IMR-90 (cell line): ENCODE results near the gene KHDRBS1. TPM values are rescaled to one million over a fixed set of nuclear protein-coding genes. Genes with fewer than 3 reads are reported as not detected.

Experiments
- ATAC-seq: fragments of 200-7000 bp; cut with Tn5 transposase; 2 replicates; pipeline ENCODE4 v1.9.1; 2020; ENCODE audit warnings: low read depth, mild to moderate bottlenecking, moderate library complexity
- BruUV-seq: library from RNA; stranded (reverse); fragments of 400-500 nt; replicated peaks from 2 replicates; lab custom pipeline; 2021; lab: Mats Ljungman, UMichigan
- CTCF ChIA-PET: fragments of 300-600 bp; formaldehyde crosslinking; extraction: SDS; loops from one replicate; lab custom pipeline; 2021; ENCODE audit warnings: antibody characterized with exemption; lab: Yijun Ruan, JAX
- POLR2A ChIA-PET: fragments of 300-600 bp; sonication (Branson Sonifier 250); formaldehyde crosslinking; loops from one replicate; lab custom pipeline; 2022; ENCODE audit warnings: antibody characterized with exemption; ENCODE audit not compliant: unreplicated experiment; lab: Charles Lee
- DNase-seq: peaks from one replicate; pipeline ENCODE4 v3.0.0; 2013
- H2AFZ ChIP-seq: replicated peaks from 2 replicates; pipeline ENCODE3; 2013; ENCODE audit warnings: low read length, mild to moderate bottlenecking; ENCODE audit not compliant: poor library complexity
- H2AK5ac ChIP-seq: 2 replicates; pipeline ENCODE4 v1.6.1; 2013; ENCODE audit warnings: low read depth, low read length, inconsistent platforms
- H2AK9ac ChIP-seq: replicated peaks from 2 replicates; pipeline ENCODE3; 2013; ENCODE audit warnings: mild to moderate bottlenecking, low read depth, low read length, moderate library complexity; ENCODE audit not compliant: poor library complexity
- H2BK120ac ChIP-seq: 2 replicates; pipeline ENCODE4 v1.6.1; 2013; ENCODE audit warnings: low read depth, low read length, inconsistent platforms
- H2BK15ac ChIP-seq: 3 replicates; pipeline ENCODE4 v1.6.1; 2013; ENCODE audit warnings: low read depth, low read length, inconsistent platforms
- H2BK20ac ChIP-seq: 2 replicates; pipeline ENCODE4 v1.6.1; 2013; ENCODE audit warnings: low read depth, mild to moderate bottlenecking, inconsistent platforms, low read length, moderate library complexity
- H2BK5ac ChIP-seq: 2 replicates; pipeline ENCODE4 v1.6.1; 2013; ENCODE audit warnings: mild to moderate bottlenecking, low read depth, low read length, inconsistent platforms; ENCODE audit not compliant: poor library complexity, severe bottlenecking
- H3K14ac ChIP-seq: replicated peaks from 2 replicates; pipeline ENCODE4 v1.6.1; 2013; ENCODE audit warnings: low read depth, low read length, inconsistent platforms
- H3K18ac ChIP-seq: 2 replicates; pipeline ENCODE4 v1.6.1; 2013; ENCODE audit warnings: low read depth, low read length, control low read depth
- H3K23ac ChIP-seq: 2 replicates; pipeline ENCODE4 v1.6.1; 2013; ENCODE audit warnings: low read depth, low read length, inconsistent platforms
- H3K27ac ChIP-seq: 2 replicates; pipeline ENCODE4 v1.5.1; 2013; ENCODE audit warnings: mild to moderate bottlenecking, control low read depth, low read length; ENCODE audit not compliant: insufficient read depth
- H3K27me3 ChIP-seq: 2 replicates; pipeline ENCODE4 v1.6.1; 2013; ENCODE audit warnings: low read length; ENCODE audit not compliant: control insufficient read depth, insufficient read depth
- H3K36me3 ChIP-seq: 2 replicates; pipeline ENCODE4 v1.6.1; 2013; ENCODE audit warnings: low read length, mixed read lengths; ENCODE audit not compliant: control insufficient read depth, insufficient read depth
- H3K4ac ChIP-seq: 2 replicates; pipeline ENCODE4 v1.6.1; 2013; ENCODE audit warnings: low read depth, low read length, inconsistent platforms
- H3K4me1 ChIP-seq: 2 replicates; pipeline ENCODE4 v1.6.1; 2013; ENCODE audit warnings: low read length, mixed read lengths; ENCODE audit not compliant: control insufficient read depth, insufficient read depth
- H3K4me2 ChIP-seq: 2 replicates; pipeline ENCODE4 v1.6.1; 2013; ENCODE audit warnings: low read depth, mild to moderate bottlenecking, control low read depth, low read length, moderate library complexity
- H3K4me3 ChIP-seq: 2 replicates; pipeline ENCODE4 v1.5.1; 2013; ENCODE audit warnings: low read depth, mild to moderate bottlenecking, control low read depth, low read length, moderate library complexity; ENCODE audit not compliant: insufficient read depth
- H3K56ac ChIP-seq: 2 replicates; pipeline ENCODE4 v1.6.1; 2013; ENCODE audit warnings: low read length, inconsistent platforms; ENCODE audit not compliant: insufficient read depth; ENCODE audit errors: extremely low read depth
- H3K79me1 ChIP-seq, 2 experiments: 2 replicates each; pipeline ENCODE4 v1.6.1; 2013; ENCODE audit warnings: low read length in 2 of 2, inconsistent platforms in 1 of 2, low read depth in 1 of 2
- H3K9ac ChIP-seq: 2 replicates; pipeline ENCODE4 v1.6.1; 2013; ENCODE audit warnings: low read depth, low read length, control low read depth
- H3K9me1 ChIP-seq: 2 replicates; pipeline ENCODE4 v1.6.1; 2013; ENCODE audit warnings: low read length, inconsistent platforms; ENCODE audit not compliant: insufficient read depth
- H3K9me3 ChIP-seq: 2 replicates; pipeline ENCODE4 v1.6.1; 2013; ENCODE audit warnings: low read length; ENCODE audit not compliant: control insufficient read depth, insufficient read depth
- H4K20me1 ChIP-seq: 2 replicates; pipeline ENCODE4 v1.6.1; 2013; ENCODE audit warnings: low read length, inconsistent platforms; ENCODE audit not compliant: insufficient read depth
- H4K5ac ChIP-seq: 2 replicates; pipeline ENCODE4 v1.6.1; 2013; ENCODE audit warnings: mild to moderate bottlenecking, low read depth, low read length, control low read depth
- H4K8ac ChIP-seq, 2 experiments: 2 replicates each; pipeline ENCODE4 v1.6.1; 2013; ENCODE audit warnings: low read depth in 2 of 2, low read length in 2 of 2, control low read depth in 1 of 2, inconsistent platforms in 1 of 2
- H4K91ac ChIP-seq: 2 replicates; pipeline ENCODE4 v1.6.1; 2013; ENCODE audit warnings: low read depth, low read length, inconsistent platforms; ENCODE audit not compliant: insufficient read depth
- BHLHE40 ChIP-seq: fragments of 150-350 bp; IDR thresholded peaks from 2 replicates; pipeline ENCODE4 v1.6.1; 2016; ENCODE audit warnings: mild to moderate bottlenecking, low read depth, low read length
- CEBPB ChIP-seq: IDR thresholded peaks from 2 replicates; pipeline ENCODE4 v1.6.1; 2012; ENCODE audit warnings: low read depth, low read length, improper control_type of control experiment
- CHD1 ChIP-seq: IDR thresholded peaks from 2 replicates; pipeline ENCODE4 v1.6.1; 2012; ENCODE audit warnings: low read depth, low read length, improper control_type of control experiment
- FOS ChIP-seq: fragments of 150-350 bp; IDR thresholded peaks from 2 replicates; pipeline ENCODE4 v1.6.1; 2016; ENCODE audit warnings: low read depth, low read length
- MAFK ChIP-seq: IDR thresholded peaks from 2 replicates; pipeline ENCODE4 v1.6.1; 2012; ENCODE audit warnings: low read depth, low read length, improper control_type of control experiment
- MAZ ChIP-seq: IDR thresholded peaks from 2 replicates; pipeline ENCODE4 v1.6.1; 2012; ENCODE audit warnings: low read depth, mild to moderate bottlenecking, low read length, improper control_type of control experiment, moderate library complexity, borderline replicate concordance
- NFE2L2 ChIP-seq: fragments of 150-350 bp; IDR thresholded peaks from 2 replicates; pipeline ENCODE4 v1.6.1; 2016; ENCODE audit warnings: low read depth, mild to moderate bottlenecking, low read length
- POLR2A ChIP-seq: IDR thresholded peaks from 2 replicates; pipeline ENCODE4 v1.6.1; 2012; ENCODE audit warnings: mild to moderate bottlenecking, low read depth, low read length
- RCOR1 ChIP-seq: IDR thresholded peaks from 2 replicates; pipeline ENCODE4 v1.6.1; 2012; ENCODE audit warnings: mild to moderate bottlenecking, low read length, improper control_type of control experiment; ENCODE audit not compliant: insufficient replicate concordance
- RFX5 ChIP-seq: IDR thresholded peaks from 2 replicates; pipeline ENCODE4 v1.8.0; 2012; ENCODE audit warnings: low read depth, mild to moderate bottlenecking, low read length, moderate library complexity
- SMC3 ChIP-seq: fragments of 150-350 bp; IDR thresholded peaks from 2 replicates; pipeline ENCODE4 v1.6.1; 2016; ENCODE audit warnings: low read depth, mild to moderate bottlenecking, antibody characterized with exemption, low read length, moderate library complexity
- USF2 ChIP-seq: fragments of 150-350 bp; IDR thresholded peaks from 2 replicates; pipeline ENCODE4 v1.6.1; 2017; ENCODE audit warnings: mild to moderate bottlenecking, antibody characterized with exemption, low read length, low read depth
- WGBS, 2 experiments: methylation state at CpG; one replicate each; pipeline versions ENCODE4 v1.1.5 to v1.1.7; 2013; ENCODE audit warnings: missing lambda C conversion rate in 2 of 2; ENCODE audit not compliant: insufficient read length in 1 of 2; ENCODE audit errors: extremely low coverage in 2 of 2; 5-methylcytosine and 5-hydroxymethylcytosine counted together
- dilution Hi-C: fragments of 300-500 bp; cut with HindIII; formaldehyde crosslinking; loops from one replicate; pipeline ENCODE4 v1.14.3; 2018; ENCODE audit warnings: low sequenced_read_pairs; ENCODE audit not compliant: unreplicated experiment
- in situ Hi-C: fragments of 300-500 bp; cut with MboI; formaldehyde crosslinking; loops from 3 replicates; pipeline ENCODE4 v1.14.3; 2019; ENCODE audit warnings: low sequenced_read_pairs, inconsistent platforms, mixed read lengths
- intact Hi-C: fragments of 100-400 bp; cut with micrococcal nuclease; formaldehyde crosslinking; loops from 2 replicates; pipeline ENCODE4 v1.10.0; 2022
- polyA plus RNA-seq, 3 experiments: library from polyadenylated mRNA; depleted of rRNA; stranded (reverse); fragments of >200 nt; gene quantifications; 2 replicates each; pipeline ENCODE4 v1.2.3, GENCODE V29; 2012; ENCODE audit warnings: low replicate concordance in 1 of 3
- total RNA-seq: library from RNA; depleted of rRNA; stranded (reverse); fragments of >200 nt; gene quantifications from 2 replicates; pipeline ENCODE4 v1.2.3, GENCODE V29; 2012
- TF ChIP-seq, protein P1 (sequence below): fragments of 150-350 bp; IDR thresholded peaks from 2 replicates; pipeline ENCODE4 v1.6.1; 2016; ENCODE audit warnings: low read depth, mild to moderate bottlenecking, low read length, moderate library complexity, borderline replicate concordance

Gene KHDRBS1
- total and polyA plus RNA-seq, 2 of the 4 experiments (the other 2 are of a cell fraction), result 33.7 to 67.6 TPM

GRCh38 chr1:32073299-32074229 is 59.9 kb downstream of the KHDRBS1 start (continued):
- TF ChIP-seq CEBPB, result no peak
- no peak for TF ChIP-seq USF2

- POLR2A ChIA-PET, result no interaction called here
- no peak overlapping the region for H3K4me3 ChIP-seq
- no peak for ATAC-seq
Measured at GRCh38 chr1:32074841-32075240, 61.2 kb downstream of the KHDRBS1 start.

More at GRCh38 chr1:32074841-32075240, 61.2 kb downstream of the KHDRBS1 start:
- no peak overlapping the region for H2BK5ac ChIP-seq
- dilution Hi-C loops, result no loop called here
- peaks cover 17% of the 10 kb centered on the region for H3K9me1 ChIP-seq
- CTCF ChIA-PET, result no interaction called here
- no peak overlapping the region for H3K27ac ChIP-seq
- H3K4ac ChIP-seq, result no peak overlapping the region
- no peak overlapping the region for H3K18ac ChIP-seq
- H2BK15ac ChIP-seq, result no peak overlapping the region
- no peak overlapping the region for H2BK120ac ChIP-seq
- no peak overlapping the region for H4K91ac ChIP-seq
- no peak overlapping the region for H3K14ac ChIP-seq
- H3K4me2 ChIP-seq, result no peak overlapping the region
- no peak overlapping the region; the same call in 1 of the 2 replicates for H2AK5ac ChIP-seq
- intact Hi-C loops, result loop anchor here (5.0 kb wide), 1 partner anchor 32 kb away; the partner anchor contains the start of gene KPNA6
- peaks cover 26% of the 10 kb centered on the region for H3K36me3 ChIP-seq
- no peak overlapping the region for H2AK9ac ChIP-seq
- H4K8ac ChIP-seq, result no peak overlapping the region
- H4K20me1 ChIP-seq, result peaks cover 9% of the 10 kb centered on the region
- 96% methylated on average over 4 of the region's 9 CpGs; no CpG with 5 or more reads in 1 of the 2 experiments for WGBS, 2 experiments
- no TSS peak for BruUV-seq
- no peak overlapping the region for H3K56ac ChIP-seq
- peaks cover 6% of the 10 kb centered on the region; the same call in 1 of the 2 replicates for H3K4me1 ChIP-seq
- H3K9ac ChIP-seq, result no peak overlapping the region
- H4K5ac ChIP-seq, result no peak overlapping the region
- H2AFZ ChIP-seq, result no peak overlapping the region
- DNase-seq, result no peak
- in situ Hi-C loops, result no loop called here
- H3K79me1 ChIP-seq, result peaks cover 28 to 62% of the 10 kb centered on the region in 2 experiments
- TF ChIP-seq RCOR1 (no peak), MAZ (no peak), POLR2A (no peak), SMC3 (no peak), CHD1 (no peak), USF2 (no peak), BHLHE40 (no peak), FOS (no peak), NFE2L2 (no peak), MAFK (no peak), RFX5 (no peak)
- TF ChIP-seq, protein P1, sequence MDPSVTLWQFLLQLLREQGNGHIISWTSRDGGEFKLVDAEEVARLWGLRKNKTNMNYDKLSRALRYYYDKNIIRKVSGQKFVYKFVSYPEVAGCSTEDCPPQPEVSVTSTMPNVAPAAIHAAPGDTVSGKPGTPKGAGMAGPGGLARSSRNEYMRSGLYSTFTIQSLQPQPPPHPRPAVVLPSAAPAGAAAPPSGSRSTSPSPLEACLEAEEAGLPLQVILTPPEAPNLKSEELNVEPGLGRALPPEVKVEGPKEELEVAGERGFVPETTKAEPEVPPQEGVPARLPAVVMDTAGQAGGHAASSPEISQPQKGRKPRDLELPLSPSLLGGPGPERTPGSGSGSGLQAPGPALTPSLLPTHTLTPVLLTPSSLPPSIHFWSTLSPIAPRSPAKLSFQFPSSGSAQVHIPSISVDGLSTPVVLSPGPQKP, result no peak
- H3K9me3 ChIP-seq, result no peaks in the 10 kb centered on the region
- H2BK20ac ChIP-seq, result no peak overlapping the region
- no peak overlapping the region for H3K23ac ChIP-seq
- no peaks in the 10 kb centered on the region for H3K27me3 ChIP-seq
